ENCODE measurements around the gene BEAN1. TPM values are rescaled to one million over a fixed set of nuclear protein-coding genes. Genes with fewer than 3 reads are reported as not detected.

BEAN1 gene
- total RNA-seq, 1 experiment from 2014 or later = not detected

GRCh38 chr16:66510298-66510697, 83.2 kb downstream of the BEAN1 start (continued):
- no peak for TF ChIP-seq PRRX2 (CRISPR knock-in tag; IDR thresholded peaks at IDR 0.05)
- TF ChIP-seq, protein P1, sequence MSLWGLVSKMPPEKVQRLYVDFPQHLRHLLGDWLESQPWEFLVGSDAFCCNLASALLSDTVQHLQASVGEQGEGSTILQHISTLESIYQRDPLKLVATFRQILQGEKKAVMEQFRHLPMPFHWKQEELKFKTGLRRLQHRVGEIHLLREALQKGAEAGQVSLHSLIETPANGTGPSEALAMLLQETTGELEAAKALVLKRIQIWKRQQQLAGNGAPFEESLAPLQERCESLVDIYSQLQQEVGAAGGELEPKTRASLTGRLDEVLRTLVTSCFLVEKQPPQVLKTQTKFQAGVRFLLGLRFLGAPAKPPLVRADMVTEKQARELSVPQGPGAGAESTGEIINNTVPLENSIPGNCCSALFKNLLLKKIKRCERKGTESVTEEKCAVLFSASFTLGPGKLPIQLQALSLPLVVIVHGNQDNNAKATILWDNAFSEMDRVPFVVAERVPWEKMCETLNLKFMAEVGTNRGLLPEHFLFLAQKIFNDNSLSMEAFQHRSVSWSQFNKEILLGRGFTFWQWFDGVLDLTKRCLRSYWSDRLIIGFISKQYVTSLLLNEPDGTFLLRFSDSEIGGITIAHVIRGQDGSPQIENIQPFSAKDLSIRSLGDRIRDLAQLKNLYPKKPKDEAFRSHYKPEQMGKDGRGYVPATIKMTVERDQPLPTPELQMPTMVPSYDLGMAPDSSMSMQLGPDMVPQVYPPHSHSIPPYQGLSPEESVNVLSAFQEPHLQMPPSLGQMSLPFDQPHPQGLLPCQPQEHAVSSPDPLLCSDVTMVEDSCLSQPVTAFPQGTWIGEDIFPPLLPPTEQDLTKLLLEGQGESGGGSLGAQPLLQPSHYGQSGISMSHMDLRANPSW (CRISPR knock-in tag; conservative IDR thresholded peaks at IDR 0.05; ENCODE audit: low read depth) = no peak
- no peak for TF ChIP-seq NFYB (CRISPR knock-in tag; conservative IDR thresholded peaks at IDR 0.05; ENCODE audit: low read depth)
- no peak for TF ChIP-seq ZNF281 (CRISPR knock-in tag; IDR thresholded peaks at IDR 0.05)
- TF ChIP-seq, protein P2, sequence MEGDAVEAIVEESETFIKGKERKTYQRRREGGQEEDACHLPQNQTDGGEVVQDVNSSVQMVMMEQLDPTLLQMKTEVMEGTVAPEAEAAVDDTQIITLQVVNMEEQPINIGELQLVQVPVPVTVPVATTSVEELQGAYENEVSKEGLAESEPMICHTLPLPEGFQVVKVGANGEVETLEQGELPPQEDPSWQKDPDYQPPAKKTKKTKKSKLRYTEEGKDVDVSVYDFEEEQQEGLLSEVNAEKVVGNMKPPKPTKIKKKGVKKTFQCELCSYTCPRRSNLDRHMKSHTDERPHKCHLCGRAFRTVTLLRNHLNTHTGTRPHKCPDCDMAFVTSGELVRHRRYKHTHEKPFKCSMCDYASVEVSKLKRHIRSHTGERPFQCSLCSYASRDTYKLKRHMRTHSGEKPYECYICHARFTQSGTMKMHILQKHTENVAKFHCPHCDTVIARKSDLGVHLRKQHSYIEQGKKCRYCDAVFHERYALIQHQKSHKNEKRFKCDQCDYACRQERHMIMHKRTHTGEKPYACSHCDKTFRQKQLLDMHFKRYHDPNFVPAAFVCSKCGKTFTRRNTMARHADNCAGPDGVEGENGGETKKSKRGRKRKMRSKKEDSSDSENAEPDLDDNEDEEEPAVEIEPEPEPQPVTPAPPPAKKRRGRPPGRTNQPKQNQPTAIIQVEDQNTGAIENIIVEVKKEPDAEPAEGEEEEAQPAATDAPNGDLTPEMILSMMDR (IDR thresholded peaks at IDR 0.05) = no peak

DNA sequence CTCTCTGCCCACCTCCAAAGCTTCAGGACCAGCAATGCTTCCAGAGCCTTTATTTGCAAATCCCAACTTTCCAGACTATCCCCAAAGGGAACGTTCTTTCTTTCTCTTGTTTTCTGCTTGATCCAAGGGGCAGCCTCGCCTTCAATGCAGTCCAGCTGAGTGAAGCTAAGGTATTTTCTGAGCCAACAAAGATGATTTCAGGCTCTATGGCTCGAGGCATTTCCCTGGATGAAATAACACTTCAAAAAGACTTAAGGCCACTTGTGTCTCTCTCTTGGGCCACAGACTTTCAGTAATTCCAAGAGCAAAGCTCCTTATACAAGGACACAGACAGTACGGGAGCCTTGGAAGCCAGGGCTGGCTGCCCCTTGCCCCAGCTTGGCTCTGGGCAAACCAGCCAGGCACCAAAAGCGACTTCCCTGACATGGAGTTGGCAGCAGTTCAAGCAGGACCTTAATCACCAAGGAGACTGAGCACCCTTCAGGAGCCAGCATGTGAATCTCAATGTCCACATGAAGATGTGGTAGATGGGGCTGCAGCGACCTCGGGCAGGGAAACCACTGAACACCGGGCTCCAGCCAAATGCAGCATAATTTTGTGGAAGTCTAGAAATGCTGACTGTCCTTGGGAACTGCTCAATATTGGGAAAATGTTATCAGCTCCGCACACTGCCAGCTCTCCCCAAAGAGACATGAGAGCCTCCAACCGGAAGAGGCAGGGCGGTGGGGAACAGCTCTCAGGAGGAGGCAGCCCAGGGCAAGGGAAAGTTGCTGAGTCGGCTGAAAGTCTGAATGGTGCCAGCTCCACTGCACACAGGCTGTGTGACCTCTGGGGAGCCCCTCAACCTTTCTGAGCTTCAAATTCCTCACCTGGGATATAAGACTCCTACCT, 83.9 kb downstream of the BEAN1 start:
- ChIA-PET CTCF (interaction anchor here (0.7 to 3.9 kb wide), 14 partner anchors 11 to 169 kb away, joined by 3 to 27 read pairs (median 5); partner anchors contain the start of gene TK2), POLR2A (interaction anchor here (0.7 to 1.1 kb wide), 2 partner anchors 20 to 363 kb away, joined by 4 to 9 read pairs; no protein-coding TSS in a partner anchor)
- Mint-ChIP-seq H3K27me3 (ENCODE audit: low read depth) (no peaks in the 10 kb centered on the region), H3K36me3 (peaks cover 11% of the 10 kb centered on the region), H3K9me3 (peaks cover 4% of the 10 kb centered on the region; the same call in 1 of the 2 replicates), H3K4me3 (no peak overlapping the region), H3K27ac (no peak overlapping the region), H3K4me1 (peaks cover 33% of the 10 kb centered on the region)
- TF ChIP-seq ZNF671 (CRISPR knock-in tag; IDR thresholded peaks at IDR 0.05) = no peak
- TF ChIP-seq GTF2I (CRISPR knock-in tag; conservative IDR thresholded peaks at IDR 0.05) = peak; percentile 57; the same call in 1 of the 2 replicates
- peak; percentile 29 for ATAC-seq
- no peak for DNase-seq (ENCODE audit: low spot score)

GRCh38 chr16:66511602-66512271, 84.6 kb downstream of the BEAN1 start:
- ATAC-seq = peak; percentile 65
- ChIA-PET CTCF (interaction anchor here (0.5 to 3.9 kb wide), 16 partner anchors 10 to 815 kb away, joined by 3 to 27 read pairs (median 5); partner anchors contain the start of genes CMTM3, KCTD19, LRRC36 and TK2), POLR2A (interaction anchor here (1.1 kb wide), 1 partner anchor 21 kb away, joined by 4 read pairs; no protein-coding TSS in a partner anchor)
- peak; percentile 46 for DNase-seq (ENCODE audit: low spot score)
- H3K36me3 Mint-ChIP-seq = peaks cover 11% of the 10 kb centered on the region
- peak overlapping the region; percentile 93 for H3K27ac Mint-ChIP-seq
- H3K9me3 Mint-ChIP-seq = peaks cover 4% of the 10 kb centered on the region; the same call in 1 of the 2 replicates
- no peaks in the 10 kb centered on the region for H3K27me3 Mint-ChIP-seq (ENCODE audit: low read depth)
- peaks cover 39% of the 10 kb centered on the region for H3K4me1 Mint-ChIP-seq
- no peak overlapping the region for H3K4me3 Mint-ChIP-seq
- TF ChIP-seq ZNF512 (CRISPR knock-in tag; IDR thresholded peaks at IDR 0.05; ENCODE audit: borderline replicate concordance) (no peak), GTF2I (CRISPR knock-in tag; conservative IDR thresholded peaks at IDR 0.05) (no peak), FOXJ3 (CRISPR knock-in tag; IDR thresholded peaks at IDR 0.05; ENCODE audit: borderline replicate concordance) (no peak), NR2C2 (CRISPR knock-in tag; IDR thresholded peaks at IDR 0.05) (no peak), RELA (CRISPR knock-in tag; IDR thresholded peaks at IDR 0.05; ENCODE audit: borderline replicate concordance) (no peak)
- TF ChIP-seq, protein P3, sequence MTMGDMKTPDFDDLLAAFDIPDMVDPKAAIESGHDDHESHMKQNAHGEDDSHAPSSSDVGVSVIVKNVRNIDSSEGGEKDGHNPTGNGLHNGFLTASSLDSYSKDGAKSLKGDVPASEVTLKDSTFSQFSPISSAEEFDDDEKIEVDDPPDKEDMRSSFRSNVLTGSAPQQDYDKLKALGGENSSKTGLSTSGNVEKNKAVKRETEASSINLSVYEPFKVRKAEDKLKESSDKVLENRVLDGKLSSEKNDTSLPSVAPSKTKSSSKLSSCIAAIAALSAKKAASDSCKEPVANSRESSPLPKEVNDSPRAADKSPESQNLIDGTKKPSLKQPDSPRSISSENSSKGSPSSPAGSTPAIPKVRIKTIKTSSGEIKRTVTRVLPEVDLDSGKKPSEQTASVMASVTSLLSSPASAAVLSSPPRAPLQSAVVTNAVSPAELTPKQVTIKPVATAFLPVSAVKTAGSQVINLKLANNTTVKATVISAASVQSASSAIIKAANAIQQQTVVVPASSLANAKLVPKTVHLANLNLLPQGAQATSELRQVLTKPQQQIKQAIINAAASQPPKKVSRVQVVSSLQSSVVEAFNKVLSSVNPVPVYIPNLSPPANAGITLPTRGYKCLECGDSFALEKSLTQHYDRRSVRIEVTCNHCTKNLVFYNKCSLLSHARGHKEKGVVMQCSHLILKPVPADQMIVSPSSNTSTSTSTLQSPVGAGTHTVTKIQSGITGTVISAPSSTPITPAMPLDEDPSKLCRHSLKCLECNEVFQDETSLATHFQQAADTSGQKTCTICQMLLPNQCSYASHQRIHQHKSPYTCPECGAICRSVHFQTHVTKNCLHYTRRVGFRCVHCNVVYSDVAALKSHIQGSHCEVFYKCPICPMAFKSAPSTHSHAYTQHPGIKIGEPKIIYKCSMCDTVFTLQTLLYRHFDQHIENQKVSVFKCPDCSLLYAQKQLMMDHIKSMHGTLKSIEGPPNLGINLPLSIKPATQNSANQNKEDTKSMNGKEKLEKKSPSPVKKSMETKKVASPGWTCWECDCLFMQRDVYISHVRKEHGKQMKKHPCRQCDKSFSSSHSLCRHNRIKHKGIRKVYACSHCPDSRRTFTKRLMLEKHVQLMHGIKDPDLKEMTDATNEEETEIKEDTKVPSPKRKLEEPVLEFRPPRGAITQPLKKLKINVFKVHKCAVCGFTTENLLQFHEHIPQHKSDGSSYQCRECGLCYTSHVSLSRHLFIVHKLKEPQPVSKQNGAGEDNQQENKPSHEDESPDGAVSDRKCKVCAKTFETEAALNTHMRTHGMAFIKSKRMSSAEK (CRISPR knock-in tag; IDR thresholded peaks at IDR 0.05; ENCODE audit: borderline replicate concordance) = no peak

Data from WTC11 (cell line).